Fibroblast of pulmonary artery (primary cell): ENCODE results near the gene SUV39H1.

Experiments
- DNase-seq: peaks from one replicate; pipeline ENCODE4 v3.0.0-alpha.2; 2010; ENCODE audit warnings: low read depth
- H3K4me3 ChIP-seq: replicated peaks from 2 replicates; pipeline ENCODE4 v1.5.1; 2011; ENCODE audit warnings: low read depth, mild to moderate bottlenecking, control low read depth, low read length, moderate library complexity
- TF ChIP-seq, protein P1 (sequence below): IDR thresholded peaks from 2 replicates; pipeline ENCODE4 v1.5.1; 2011; ENCODE audit warnings: mild to moderate bottlenecking, control low read depth, low read length, inconsistent platforms; ENCODE audit errors: missing control alignments

The SUV39H1 gene

GRCh38 chrX:48736878-48737212 is 40.3 kb downstream of the SUV39H1 start:
- no peak for DNase-seq
- TF ChIP-seq, protein P1, sequence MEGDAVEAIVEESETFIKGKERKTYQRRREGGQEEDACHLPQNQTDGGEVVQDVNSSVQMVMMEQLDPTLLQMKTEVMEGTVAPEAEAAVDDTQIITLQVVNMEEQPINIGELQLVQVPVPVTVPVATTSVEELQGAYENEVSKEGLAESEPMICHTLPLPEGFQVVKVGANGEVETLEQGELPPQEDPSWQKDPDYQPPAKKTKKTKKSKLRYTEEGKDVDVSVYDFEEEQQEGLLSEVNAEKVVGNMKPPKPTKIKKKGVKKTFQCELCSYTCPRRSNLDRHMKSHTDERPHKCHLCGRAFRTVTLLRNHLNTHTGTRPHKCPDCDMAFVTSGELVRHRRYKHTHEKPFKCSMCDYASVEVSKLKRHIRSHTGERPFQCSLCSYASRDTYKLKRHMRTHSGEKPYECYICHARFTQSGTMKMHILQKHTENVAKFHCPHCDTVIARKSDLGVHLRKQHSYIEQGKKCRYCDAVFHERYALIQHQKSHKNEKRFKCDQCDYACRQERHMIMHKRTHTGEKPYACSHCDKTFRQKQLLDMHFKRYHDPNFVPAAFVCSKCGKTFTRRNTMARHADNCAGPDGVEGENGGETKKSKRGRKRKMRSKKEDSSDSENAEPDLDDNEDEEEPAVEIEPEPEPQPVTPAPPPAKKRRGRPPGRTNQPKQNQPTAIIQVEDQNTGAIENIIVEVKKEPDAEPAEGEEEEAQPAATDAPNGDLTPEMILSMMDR = no peak
- H3K4me3 ChIP-seq = peak overlapping the region; percentile 70

GRCh38 chrX:48737213-48737938 is 40.8 kb downstream of the SUV39H1 start:
- peak; percentile 98 for DNase-seq
- TF ChIP-seq, protein P1 = no peak
- peak overlapping the region; percentile 70 for H3K4me3 ChIP-seq

- TF ChIP-seq, protein P1 = no peak
- DNase-seq = no peak
- peak overlapping the region; percentile 70 for H3K4me3 ChIP-seq
Measured at GRCh38 chrX:48737940-48738339, 41.4 kb downstream of the SUV39H1 start.

GRCh38 chrX:48741834-48742233 is 45.3 kb downstream of the SUV39H1 start:
- H3K4me3 ChIP-seq = no peak overlapping the region
- TF ChIP-seq, protein P1 = no peak
- DNase-seq = no peak

- TF ChIP-seq, protein P1 = no peak
- no peak overlapping the region for H3K4me3 ChIP-seq
- DNase-seq = no peak
Measured at GRCh38 chrX:48745222-48745621, 48.7 kb downstream of the SUV39H1 start.

- no peak overlapping the region for H3K4me3 ChIP-seq
- TF ChIP-seq, protein P1 = no peak
- no peak for DNase-seq
Measured at GRCh38 chrX:48747415-48748016, 51.0 kb downstream of the SUV39H1 start.

DNA sequence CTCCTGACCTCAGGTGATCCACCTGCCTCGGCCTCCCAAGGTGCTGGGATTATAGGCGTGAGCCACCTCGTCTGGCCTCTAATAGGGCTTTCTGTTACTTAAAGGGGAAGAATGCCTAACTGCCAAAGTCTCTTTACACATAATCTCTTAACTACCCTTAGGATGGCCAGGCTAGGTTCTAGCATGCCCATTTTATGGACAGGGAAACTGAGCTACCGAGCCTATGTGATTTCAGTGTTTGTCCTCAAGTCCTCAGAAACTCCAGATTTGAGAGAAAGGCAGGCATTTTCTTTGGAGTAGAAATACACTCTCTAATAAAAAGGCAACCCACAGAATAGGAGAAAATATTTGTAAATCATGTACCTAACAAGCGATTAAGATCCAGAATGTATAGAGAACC is 52.6 kb downstream of the SUV39H1 start:
- TF ChIP-seq, protein P1 = no peak
- H3K4me3 ChIP-seq = no peak overlapping the region
- no peak for DNase-seq
